Thyroid gland (tissue), 4 donors: ENCODE data around the gene CCDC159.

Experiments used
- CTCF ChIP-seq, 6 experiments: fragments of 200-600 bp in 3 of 6; fragments of 450-650 bp in 3 of 6; sonication (generic) in 3 of 6; IDR thresholded peaks; one replicate each; pipeline ENCODE4 v1.5.1; 2016 to 2019; ENCODE audit warnings: antibody characterized with exemption in 6 of 6, mild to moderate bottlenecking in 2 of 6, inconsistent platforms in 1 of 6, moderate library complexity in 1 of 6
- POLR2A ChIP-seq, 2 donors: fragments of 450-650 bp; IDR thresholded peaks; one replicate each; pipeline ENCODE4 v1.6.1; 2017; ENCODE audit warnings: antibody characterized with exemption in 2 of 2, mild to moderate bottlenecking in 2 of 2, moderate library complexity in 1 of 2

DNA sequence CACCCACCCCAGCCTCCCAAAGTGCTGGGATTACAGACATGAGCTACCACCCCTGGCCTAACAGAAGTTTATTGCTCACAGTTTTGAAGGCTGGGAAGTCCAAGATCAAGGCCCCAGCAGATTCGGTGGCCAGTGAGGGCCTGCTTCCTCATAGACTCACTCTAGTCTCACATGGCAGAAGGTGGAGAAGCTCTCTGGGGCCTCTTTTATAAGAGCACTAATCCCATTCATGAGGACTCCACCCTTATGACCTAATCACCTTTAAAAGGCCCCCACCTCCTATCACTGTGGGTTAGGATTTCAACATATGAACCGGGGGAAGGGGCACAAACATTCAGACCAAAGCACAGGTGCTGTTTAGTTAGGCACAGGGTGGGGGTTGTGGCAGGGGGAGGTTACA is 21.2 kb downstream of the CCDC159 start:
- TF ChIP-seq CTCF (IDR thresholded peaks at IDR 0.05) (no peak), POLR2A (IDR thresholded peaks at IDR 0.05) (no peak)
